Measurements from ENCODE around the gene GPC6.

DNA sequence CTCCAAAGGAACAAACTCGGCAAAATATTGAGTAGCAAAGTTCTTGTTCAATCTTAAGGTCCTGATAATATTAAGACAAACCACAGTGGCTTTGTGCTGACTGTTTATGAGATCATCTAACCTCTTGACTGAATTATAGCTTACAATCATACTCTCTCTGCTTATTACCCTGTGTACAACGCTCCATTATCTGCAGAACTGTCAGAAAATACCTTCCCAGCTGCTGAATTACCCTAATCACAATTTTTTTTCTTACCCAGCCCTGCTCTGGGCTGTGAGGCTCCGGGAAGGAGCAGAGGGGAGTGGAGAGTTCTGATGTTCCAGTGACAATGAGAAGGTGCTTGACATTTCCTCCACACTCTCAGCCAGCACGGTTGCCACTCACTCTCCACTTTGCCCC, 1188.1 kb downstream of the GPC6 start:
- TF ChIP-seq, protein P1, sequence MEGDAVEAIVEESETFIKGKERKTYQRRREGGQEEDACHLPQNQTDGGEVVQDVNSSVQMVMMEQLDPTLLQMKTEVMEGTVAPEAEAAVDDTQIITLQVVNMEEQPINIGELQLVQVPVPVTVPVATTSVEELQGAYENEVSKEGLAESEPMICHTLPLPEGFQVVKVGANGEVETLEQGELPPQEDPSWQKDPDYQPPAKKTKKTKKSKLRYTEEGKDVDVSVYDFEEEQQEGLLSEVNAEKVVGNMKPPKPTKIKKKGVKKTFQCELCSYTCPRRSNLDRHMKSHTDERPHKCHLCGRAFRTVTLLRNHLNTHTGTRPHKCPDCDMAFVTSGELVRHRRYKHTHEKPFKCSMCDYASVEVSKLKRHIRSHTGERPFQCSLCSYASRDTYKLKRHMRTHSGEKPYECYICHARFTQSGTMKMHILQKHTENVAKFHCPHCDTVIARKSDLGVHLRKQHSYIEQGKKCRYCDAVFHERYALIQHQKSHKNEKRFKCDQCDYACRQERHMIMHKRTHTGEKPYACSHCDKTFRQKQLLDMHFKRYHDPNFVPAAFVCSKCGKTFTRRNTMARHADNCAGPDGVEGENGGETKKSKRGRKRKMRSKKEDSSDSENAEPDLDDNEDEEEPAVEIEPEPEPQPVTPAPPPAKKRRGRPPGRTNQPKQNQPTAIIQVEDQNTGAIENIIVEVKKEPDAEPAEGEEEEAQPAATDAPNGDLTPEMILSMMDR (IDR thresholded peaks at IDR 0.05) = no peak
- TF ChIP-seq EZH2 (IDR thresholded peaks at IDR 0.05; ENCODE audit: borderline replicate concordance, insufficient read depth, low read depth, low read length, poor library complexity, severe bottlenecking) = no peak

All from B cell (primary cell).